Vagina (tissue), 2 donors: ENCODE results near the gene USE1. TPM values are rescaled to one million over a fixed set of nuclear protein-coding genes. Genes with fewer than 3 reads are reported as not detected.
A peak's percentile ranks its signal among the peaks of the same experiment; 100 is the strongest.

ENCODE experiments used
- DNase-seq, 2 donors: peaks; one replicate each; pipeline ENCODE4 v3.0.0-alpha.2; 2017; ENCODE audit errors: extremely low spot score in 2 of 2
- H3K27ac ChIP-seq: fragments of 200-600 bp; sonication (generic); one replicate; pipeline ENCODE4 v1.5.1; 2019
- H3K27me3 ChIP-seq: fragments of 200-600 bp; sonication (generic); one replicate; pipeline ENCODE4 v1.5.1; 2019
- H3K36me3 ChIP-seq, 2 donors: fragments of 200-600 bp; sonication (generic); one replicate each; pipeline ENCODE4 v1.5.1; 2017 to 2019
- H3K4me1 ChIP-seq: fragments of 200-600 bp; sonication (generic); one replicate; pipeline ENCODE4 v1.5.1; 2019
- H3K4me3 ChIP-seq, 2 donors: fragments of 200-600 bp; sonication (generic); 1 replicate in 1 of 2; 2 replicates in 1 of 2; pipeline ENCODE4 v1.5.1; 2016 to 2019
- H3K9me3 ChIP-seq: fragments of 200-600 bp; sonication (generic); one replicate; pipeline ENCODE4 v1.5.1; 2019
- POLR2A ChIP-seq, 2 donors: fragments of 450-650 bp; IDR thresholded peaks; one replicate each; pipeline ENCODE4 v1.6.1; 2017; ENCODE audit warnings: antibody characterized with exemption in 2 of 2, mild to moderate bottlenecking in 2 of 2, moderate library complexity in 2 of 2
- POLR2AphosphoS5 ChIP-seq, 2 donors: sonication (generic); formaldehyde crosslinking; IDR thresholded peaks; one replicate each; pipeline ENCODE4 v1.9.0; 2017; ENCODE audit warnings: antibody characterized with exemption in 2 of 2, mild to moderate bottlenecking in 2 of 2, low read depth in 1 of 2; ENCODE audit not compliant: insufficient read depth in 1 of 2
- intact Hi-C: fragments of 100-400 bp; cut with DNase I; formaldehyde crosslinking; loops from one replicate; pipeline ENCODE4 v1.15.1; 2023
- total RNA-seq: library from RNA; depleted of rRNA; stranded (reverse); fragments of >200 nt; gene quantifications from one replicate; pipeline ENCODE4 v1.2.3, GENCODE V29; 2016
- TF ChIP-seq, protein P1 (sequence below), 3 experiments: fragments of 450-650 bp in 2 of 3; fragments of 200-600 bp in 1 of 3; sonication (generic) in 1 of 3; IDR thresholded peaks; one replicate each; pipeline ENCODE4 v1.5.1; 2017 to 2019; ENCODE audit warnings: antibody characterized with exemption in 3 of 3, mild to moderate bottlenecking in 2 of 3, moderate library complexity in 2 of 3

USE1 gene
- total RNA-seq, 1 donor from 2014 or later, result 30.9 TPM

DNA sequence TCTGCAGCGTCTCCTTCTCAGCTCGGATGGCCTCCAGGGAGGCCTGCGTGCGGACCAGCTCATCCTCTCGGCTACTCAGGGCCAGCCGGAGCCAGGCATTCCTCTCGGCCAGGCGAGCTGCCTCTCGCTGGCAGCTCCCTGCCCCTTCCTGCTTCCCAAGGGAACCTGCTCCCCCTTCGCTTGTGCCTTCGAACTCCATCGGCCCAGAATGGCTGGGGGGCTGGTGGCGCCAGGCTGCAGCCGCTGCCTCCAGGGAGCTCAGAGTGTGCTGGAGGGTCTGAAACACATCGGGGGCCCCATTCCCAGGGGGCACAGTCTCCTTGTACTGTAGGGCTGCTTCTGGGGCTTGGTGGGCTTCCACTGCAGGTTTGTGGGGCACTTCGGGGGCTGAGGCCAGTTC is 47.4 kb downstream of the USE1 start:
- Histone ChIP-seq H3K36me3 (no peaks in the 10 kb centered on the region), H3K27me3 (no peaks in the 10 kb centered on the region), H3K4me1 (peaks cover 2% of the 10 kb centered on the region), H3K4me3 (no peak overlapping the region), H3K27ac (no peak overlapping the region), H3K9me3 (no peaks in the 10 kb centered on the region)
- no peak for TF ChIP-seq POLR2AphosphoS5 (IDR thresholded peaks at IDR 0.05; ENCODE audit: insufficient read depth in 1 of 2, low read depth in 1 of 2)
- TF ChIP-seq POLR2A (IDR thresholded peaks at IDR 0.05), result no peak
- TF ChIP-seq, protein P1, sequence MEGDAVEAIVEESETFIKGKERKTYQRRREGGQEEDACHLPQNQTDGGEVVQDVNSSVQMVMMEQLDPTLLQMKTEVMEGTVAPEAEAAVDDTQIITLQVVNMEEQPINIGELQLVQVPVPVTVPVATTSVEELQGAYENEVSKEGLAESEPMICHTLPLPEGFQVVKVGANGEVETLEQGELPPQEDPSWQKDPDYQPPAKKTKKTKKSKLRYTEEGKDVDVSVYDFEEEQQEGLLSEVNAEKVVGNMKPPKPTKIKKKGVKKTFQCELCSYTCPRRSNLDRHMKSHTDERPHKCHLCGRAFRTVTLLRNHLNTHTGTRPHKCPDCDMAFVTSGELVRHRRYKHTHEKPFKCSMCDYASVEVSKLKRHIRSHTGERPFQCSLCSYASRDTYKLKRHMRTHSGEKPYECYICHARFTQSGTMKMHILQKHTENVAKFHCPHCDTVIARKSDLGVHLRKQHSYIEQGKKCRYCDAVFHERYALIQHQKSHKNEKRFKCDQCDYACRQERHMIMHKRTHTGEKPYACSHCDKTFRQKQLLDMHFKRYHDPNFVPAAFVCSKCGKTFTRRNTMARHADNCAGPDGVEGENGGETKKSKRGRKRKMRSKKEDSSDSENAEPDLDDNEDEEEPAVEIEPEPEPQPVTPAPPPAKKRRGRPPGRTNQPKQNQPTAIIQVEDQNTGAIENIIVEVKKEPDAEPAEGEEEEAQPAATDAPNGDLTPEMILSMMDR (IDR thresholded peaks at IDR 0.05), result no peak
- DNase-seq, result no peak
- intact Hi-C loops, result no loop called here

DNA sequence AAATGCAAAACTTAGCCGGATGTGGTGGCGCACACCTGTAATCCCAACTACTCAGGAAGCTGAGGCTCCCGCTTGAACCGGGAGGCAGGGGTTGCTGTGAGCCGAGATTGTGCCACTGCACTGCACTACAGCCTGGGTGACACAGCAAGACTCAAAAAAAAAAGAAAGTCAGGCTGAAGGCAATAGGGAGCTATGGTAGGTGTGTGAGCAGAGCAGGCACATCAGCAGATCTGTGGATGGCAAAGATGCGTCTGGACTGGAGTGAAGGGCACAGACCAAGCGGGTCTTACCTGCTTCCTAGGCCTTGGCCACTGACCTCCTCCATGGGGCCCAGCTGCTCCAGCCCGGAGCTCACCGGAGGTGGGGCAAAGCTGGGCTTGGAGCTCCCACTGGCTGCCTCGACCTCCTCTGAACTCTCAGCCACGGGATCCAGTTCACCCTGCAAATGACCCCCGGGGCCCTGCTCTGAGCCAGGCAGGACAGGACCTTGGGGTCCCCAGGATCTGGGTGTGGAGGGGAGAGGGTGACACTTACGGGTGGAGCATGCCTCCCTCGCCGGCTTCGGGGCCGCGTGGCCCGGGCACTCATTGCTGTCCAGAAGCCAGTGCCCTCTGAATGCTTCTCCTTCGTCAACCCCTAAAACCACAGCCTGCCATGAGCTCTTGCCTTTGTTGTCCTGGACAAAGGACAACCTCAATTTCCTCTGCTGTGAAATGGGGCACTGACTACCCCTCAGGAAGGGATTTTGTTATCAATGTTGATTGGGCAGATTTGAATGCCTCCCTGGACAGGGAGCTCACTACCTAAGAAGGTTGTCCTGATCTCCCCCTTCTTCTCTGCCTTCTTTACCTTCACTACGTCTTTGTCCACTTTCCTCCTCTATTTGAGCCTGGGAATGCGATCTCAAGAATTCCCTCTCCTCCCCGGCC is 48.8 kb downstream of the USE1 start:
- Histone ChIP-seq H3K27ac (peak overlapping the region; percentile 58), H3K9me3 (no peaks in the 10 kb centered on the region), H3K27me3 (no peaks in the 10 kb centered on the region), H3K4me3 (peak overlapping the region; percentile 21 to 38), H3K4me1 (peaks cover 16% of the 10 kb centered on the region), H3K36me3 (peaks cover 0 to 3% of the 10 kb centered on the region in 2 donors)
- intact Hi-C loops, result no loop called here
- DNase-seq, result no peak
- TF ChIP-seq POLR2A (IDR thresholded peaks at IDR 0.05), result no peak
- no peak for TF ChIP-seq POLR2AphosphoS5 (IDR thresholded peaks at IDR 0.05; ENCODE audit: insufficient read depth in 1 of 2, low read depth in 1 of 2)
- TF ChIP-seq, protein P1 (IDR thresholded peaks at IDR 0.05), result no peak

DNA sequence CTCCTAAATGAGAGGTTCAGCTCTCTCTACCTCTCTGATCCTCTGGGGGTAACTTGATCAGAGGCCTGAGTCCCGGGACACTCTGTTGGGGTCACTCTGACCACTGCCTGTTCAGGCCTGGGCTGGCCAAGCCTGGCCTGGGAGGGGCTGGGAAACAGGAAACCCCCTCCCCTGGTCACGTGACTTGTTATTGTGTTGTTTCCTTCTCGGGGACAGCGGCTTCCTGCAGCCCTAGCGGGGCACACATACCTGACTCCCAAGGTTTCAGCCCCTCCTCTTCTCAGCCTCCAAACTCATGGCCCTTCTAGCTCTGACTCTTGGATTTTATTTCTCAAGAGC is 49.5 kb downstream of the USE1 start, which contains the start of gene USHBP1:
TSS of gene USHBP1 (minus strand) at position 105 of the 339 bp plus-strand sequence. CDS start 446 bp downstream, outside the sequence.
- no peaks in the 10 kb centered on the region for H3K27me3 ChIP-seq
- peak in 1 of 2 donors; percentile 76 for DNase-seq
- peak within 1 kb of the TSS; percentile 21 to 38 for H3K4me3 ChIP-seq
- TF ChIP-seq, protein P1 (IDR thresholded peaks at IDR 0.05), result no peak
- TF ChIP-seq POLR2AphosphoS5 (IDR thresholded peaks at IDR 0.05; ENCODE audit: insufficient read depth in 1 of 2, low read depth in 1 of 2) (peak; percentile 32 to 37), POLR2A (IDR thresholded peaks at IDR 0.05) (no peak)
- peaks cover 16% of the 10 kb centered on the region for H3K4me1 ChIP-seq
- intact Hi-C loops, result no loop called here
- peak within 1 kb of the TSS; percentile 58 for H3K27ac ChIP-seq
- H3K9me3 ChIP-seq, result no peaks in the 10 kb centered on the region
- peaks cover 0 to 8% of the 10 kb centered on the region in 2 donors for H3K36me3 ChIP-seq

- DNase-seq, result no peak
- intact Hi-C loops, result no loop called here
- TF ChIP-seq POLR2AphosphoS5 (IDR thresholded peaks at IDR 0.05; ENCODE audit: insufficient read depth in 1 of 2, low read depth in 1 of 2) (no peak), POLR2A (IDR thresholded peaks at IDR 0.05) (no peak)
- TF ChIP-seq, protein P1 (IDR thresholded peaks at IDR 0.05), result no peak
- Histone ChIP-seq H3K27me3 (no peaks in the 10 kb centered on the region), H3K4me3 (no peak overlapping the region), H3K27ac (no peak overlapping the region), H3K4me1 (peaks cover 16% of the 10 kb centered on the region), H3K9me3 (no peaks in the 10 kb centered on the region), H3K36me3 (peaks cover 0 to 19% of the 10 kb centered on the region in 2 donors)
Measured at GRCh38 chr19:17266026-17266425, 50.9 kb downstream of the USE1 start.

DNA sequence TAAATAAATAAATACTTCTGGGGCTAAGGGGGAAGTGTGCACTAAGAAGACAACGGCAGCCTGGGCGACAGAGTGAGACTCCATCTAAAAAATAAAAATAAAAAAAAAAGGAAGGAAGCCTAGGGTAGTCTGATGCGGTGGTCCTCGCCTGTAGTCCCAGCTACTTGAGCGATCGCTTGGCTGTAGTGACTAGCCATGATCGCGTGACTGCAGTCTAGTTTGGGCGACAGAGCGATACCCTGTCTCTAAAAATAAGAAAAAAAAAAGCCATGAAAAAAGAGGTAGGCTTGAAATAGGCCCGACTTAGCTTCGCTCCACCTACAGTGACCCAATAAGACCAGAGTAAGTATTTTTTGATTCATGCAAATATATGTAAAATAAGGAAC is 51.4 kb downstream of the USE1 start:
- no peak overlapping the region for H3K4me3 ChIP-seq
- peaks cover 16% of the 10 kb centered on the region for H3K4me1 ChIP-seq
- TF ChIP-seq POLR2A (IDR thresholded peaks at IDR 0.05) (no peak), POLR2AphosphoS5 (IDR thresholded peaks at IDR 0.05; ENCODE audit: insufficient read depth in 1 of 2, low read depth in 1 of 2) (no peak)
- TF ChIP-seq, protein P1 (IDR thresholded peaks at IDR 0.05), result no peak
- no peak overlapping the region for H3K27ac ChIP-seq
- H3K36me3 ChIP-seq, result peaks cover 0 to 24% of the 10 kb centered on the region in 2 donors
- no peaks in the 10 kb centered on the region for H3K27me3 ChIP-seq
- intact Hi-C loops, result no loop called here
- no peak for DNase-seq
- no peaks in the 10 kb centered on the region for H3K9me3 ChIP-seq
